ENCODE data around the gene AP2B1.

DNA sequence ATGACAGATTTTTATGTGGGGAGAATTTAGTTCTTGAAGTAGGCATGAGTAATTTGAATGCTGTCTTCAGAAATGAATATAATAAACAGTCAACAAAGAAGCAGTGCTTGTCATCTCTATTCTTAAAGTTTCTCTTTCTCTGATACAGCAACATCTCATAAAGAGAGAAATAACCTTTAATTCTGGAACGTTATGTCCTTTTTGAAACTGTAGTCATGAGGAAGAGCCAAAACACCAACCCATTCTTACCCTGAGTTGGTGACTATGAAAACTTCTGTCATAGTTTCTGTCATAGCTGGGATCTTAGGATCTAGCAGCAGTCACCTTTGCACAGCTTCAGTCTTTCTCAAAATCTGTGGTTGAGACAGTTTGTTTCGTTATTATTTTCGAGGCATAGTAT, 129.1 kb downstream of the AP2B1 start:
- TF ChIP-seq CTCF (IDR thresholded peaks at IDR 0.05) (no peak), POLR2AphosphoS5 (IDR thresholded peaks at IDR 0.05) (no peak), POLR2A (IDR thresholded peaks at IDR 0.05) (no peak)
